BLaER1 (cell line): ENCODE data around the gene SPRED3.
A peak's percentile ranks its signal among the peaks of the same experiment; 100 is the strongest.

Experiments used
- H3K27ac ChIP-seq: shearing (Covaris generic); formaldehyde crosslinking; 2 replicates; pipeline ENCODE4 v1.8.1; 2022
- H3K27me3 ChIP-seq: shearing (Covaris generic); formaldehyde crosslinking; 2 replicates; pipeline ENCODE4 v1.8.1; 2022
- H3K36me3 ChIP-seq: shearing (Covaris generic); formaldehyde crosslinking; 2 replicates; pipeline ENCODE4 v1.8.1; 2022
- H3K4me1 ChIP-seq: shearing (Covaris generic); formaldehyde crosslinking; 2 replicates; pipeline ENCODE4 v1.8.1; 2022
- H3K4me2 ChIP-seq: shearing (Covaris generic); formaldehyde crosslinking; 2 replicates; pipeline ENCODE4 v1.8.1; 2022
- H3K4me3 ChIP-seq: shearing (Covaris generic); formaldehyde crosslinking; 2 replicates; pipeline ENCODE4 v1.8.1; 2022
- H3K9ac ChIP-seq: shearing (Covaris generic); formaldehyde crosslinking; 2 replicates; pipeline ENCODE4 v1.8.1; 2022
- H3K9me3 ChIP-seq: shearing (Covaris generic); formaldehyde crosslinking; 2 replicates; pipeline ENCODE4 v1.8.1; 2022
- H4K20me1 ChIP-seq: shearing (Covaris generic); formaldehyde crosslinking; 2 replicates; pipeline ENCODE4 v1.8.1; 2022
- Cebpa-rat ChIP-seq: shearing (Covaris generic); IDR thresholded peaks from 2 replicates; pipeline ENCODE4 v1.8.1; 2022

SPRED3 gene

GRCh38 chr19:38371081-38371480 is 17.4 kb upstream of the SPRED3 start:
- no peak for TF ChIP-seq Cebpa-rat
- H3K4me1 ChIP-seq, result peaks cover 14% of the 10 kb centered on the region
- H3K27me3 ChIP-seq, result no peaks in the 10 kb centered on the region
- H4K20me1 ChIP-seq, result peaks cover 9% of the 10 kb centered on the region; the same call in 1 of the 2 replicates
- no peak overlapping the region for H3K9ac ChIP-seq
- no peak overlapping the region for H3K4me2 ChIP-seq
- H3K9me3 ChIP-seq, result no peaks in the 10 kb centered on the region
- H3K4me3 ChIP-seq, result no peak overlapping the region
- no peak overlapping the region for H3K27ac ChIP-seq
- H3K36me3 ChIP-seq, result no peaks in the 10 kb centered on the region; the same call in 1 of the 2 replicates

GRCh38 chr19:38373907-38374331 is 14.6 kb upstream of the SPRED3 start:
- no peaks in the 10 kb centered on the region for H3K27me3 ChIP-seq
- peaks cover 28% of the 10 kb centered on the region for H3K36me3 ChIP-seq
- H4K20me1 ChIP-seq, result peaks cover 37% of the 10 kb centered on the region
- H3K9me3 ChIP-seq, result no peaks in the 10 kb centered on the region
- peak overlapping the region; percentile 85 for H3K4me3 ChIP-seq
- H3K27ac ChIP-seq, result peak overlapping the region; percentile 94
- H3K4me2 ChIP-seq, result peak overlapping the region; percentile 68
- peaks cover 22% of the 10 kb centered on the region for H3K4me1 ChIP-seq
- peak overlapping the region; percentile 94; the same call in 1 of the 2 replicates for H3K9ac ChIP-seq
- TF ChIP-seq Cebpa-rat, result no peak

GRCh38 chr19:38374332-38375097 is 14.0 kb upstream of the SPRED3 start, which contains the start of gene PSMD8:
PSMD8 (plus strand) TSS chr19:38374571; CDS start chr19:38374602, 31 bp downstream.
- H3K27me3 ChIP-seq, result no peaks in the 10 kb centered on the region
- TF ChIP-seq Cebpa-rat, result no peak
- peak within 1 kb of the TSS; percentile 94 for H3K9ac ChIP-seq
- H4K20me1 ChIP-seq, result peaks cover 43% of the 10 kb centered on the region
- H3K9me3 ChIP-seq, result no peaks in the 10 kb centered on the region
- peak within 1 kb of the TSS; percentile 99 for H3K4me2 ChIP-seq
- peaks cover 22% of the 10 kb centered on the region for H3K4me1 ChIP-seq
- H3K4me3 ChIP-seq, result peak within 1 kb of the TSS; percentile 85
- peak within 1 kb of the TSS; percentile 94 for H3K27ac ChIP-seq
- H3K36me3 ChIP-seq, result peaks cover 34% of the 10 kb centered on the region

GRCh38 chr19:38375098-38375493 is 13.4 kb upstream of the SPRED3 start:
- H3K4me1 ChIP-seq, result peaks cover 22% of the 10 kb centered on the region
- H3K4me2 ChIP-seq, result peak overlapping the region; percentile 99
- no peaks in the 10 kb centered on the region for H3K9me3 ChIP-seq
- peak overlapping the region; percentile 94 for H3K27ac ChIP-seq
- peak overlapping the region; percentile 94 for H3K9ac ChIP-seq
- peaks cover 49% of the 10 kb centered on the region for H4K20me1 ChIP-seq
- H3K27me3 ChIP-seq, result no peaks in the 10 kb centered on the region
- H3K4me3 ChIP-seq, result peak overlapping the region; percentile 85
- no peak for TF ChIP-seq Cebpa-rat
- peaks cover 40% of the 10 kb centered on the region for H3K36me3 ChIP-seq

- H3K4me2 ChIP-seq, result peak overlapping the region; percentile 99
- H3K36me3 ChIP-seq, result peaks cover 46% of the 10 kb centered on the region
- peak overlapping the region; percentile 85 for H3K4me3 ChIP-seq
- H4K20me1 ChIP-seq, result peaks cover 54% of the 10 kb centered on the region
- H3K4me1 ChIP-seq, result peaks cover 22% of the 10 kb centered on the region
- peak overlapping the region; percentile 94 for H3K27ac ChIP-seq
- H3K9me3 ChIP-seq, result no peaks in the 10 kb centered on the region
- no peak for TF ChIP-seq Cebpa-rat
- H3K9ac ChIP-seq, result peak overlapping the region; percentile 94
- no peaks in the 10 kb centered on the region for H3K27me3 ChIP-seq
Observed at GRCh38 chr19:38375748-38376147, 12.7 kb upstream of the SPRED3 start.

- Histone ChIP-seq H3K27me3 (no peaks in the 10 kb centered on the region), H3K36me3 (peaks cover 55% of the 10 kb centered on the region), H3K27ac (no peak overlapping the region), H3K9me3 (no peaks in the 10 kb centered on the region), H3K9ac (no peak overlapping the region), H3K4me2 (peak overlapping the region; percentile 99), H3K4me3 (no peak overlapping the region), H4K20me1 (peaks cover 63% of the 10 kb centered on the region), H3K4me1 (peaks cover 22% of the 10 kb centered on the region)
- TF ChIP-seq Cebpa-rat, result no peak
Observed at GRCh38 chr19:38376576-38376975, 11.9 kb upstream of the SPRED3 start.

GRCh38 chr19:38377052-38377451 is 11.4 kb upstream of the SPRED3 start:
- Histone ChIP-seq H3K9me3 (no peaks in the 10 kb centered on the region), H3K36me3 (peaks cover 59% of the 10 kb centered on the region), H4K20me1 (peaks cover 67% of the 10 kb centered on the region), H3K4me3 (no peak overlapping the region), H3K9ac (no peak overlapping the region), H3K4me2 (0 out of 2 replicates have a peak overlapping the region, but pooled peaks have one; percentile 99), H3K27ac (no peak overlapping the region), H3K27me3 (no peaks in the 10 kb centered on the region), H3K4me1 (peaks cover 22% of the 10 kb centered on the region)
- no peak for TF ChIP-seq Cebpa-rat

GRCh38 chr19:38378866-38379265 is 9.6 kb upstream of the SPRED3 start:
- no peak for TF ChIP-seq Cebpa-rat
- Histone ChIP-seq H4K20me1 (peaks cover 86% of the 10 kb centered on the region), H3K9me3 (no peaks in the 10 kb centered on the region), H3K4me1 (peaks cover 19% of the 10 kb centered on the region), H3K36me3 (peaks cover 78% of the 10 kb centered on the region), H3K4me2 (no peak overlapping the region), H3K27ac (no peak overlapping the region), H3K27me3 (no peaks in the 10 kb centered on the region; the same call in 1 of the 2 replicates), H3K9ac (no peak overlapping the region), H3K4me3 (no peak overlapping the region)

- Histone ChIP-seq H4K20me1 (peaks cover 99% of the 10 kb centered on the region), H3K36me3 (peaks cover 99% of the 10 kb centered on the region)
- no peak for TF ChIP-seq Cebpa-rat
Observed at GRCh38 chr19:38381138-38381537, 7.4 kb upstream of the SPRED3 start.

GRCh38 chr19:38383184-38383583 is 5.3 kb upstream of the SPRED3 start:
- Histone ChIP-seq H3K36me3 (peaks cover 83% of the 10 kb centered on the region), H3K27ac (no peak overlapping the region), H3K9ac (no peak overlapping the region), H3K27me3 (peaks cover 42% of the 10 kb centered on the region), H3K4me1 (peaks cover 26% of the 10 kb centered on the region), H3K4me2 (no peak overlapping the region), H3K9me3 (no peaks in the 10 kb centered on the region), H3K4me3 (no peak overlapping the region), H4K20me1 (peaks cover 93% of the 10 kb centered on the region)
- TF ChIP-seq Cebpa-rat, result no peak

More at GRCh38 chr19:38381138-38381537, 7.4 kb upstream of the SPRED3 start:
- no peaks in the 10 kb centered on the region for H3K9me3 ChIP-seq
- H3K27ac ChIP-seq, result no peak overlapping the region
- H3K9ac ChIP-seq, result no peak overlapping the region
- peaks cover 22% of the 10 kb centered on the region for H3K27me3 ChIP-seq
- no peak overlapping the region for H3K4me3 ChIP-seq
- peaks cover 19% of the 10 kb centered on the region for H3K4me1 ChIP-seq
- no peak overlapping the region for H3K4me2 ChIP-seq
